Adrenal gland (tissue), 12 donors: ENCODE measurements around the gene ANKS1A. TPM values are rescaled to one million over a fixed set of nuclear protein-coding genes. Genes with fewer than 3 reads are reported as not detected.

ENCODE experiments used
- DNase-seq, 7 donors: peaks; one replicate each; pipeline ENCODE4 v3.0.0-alpha.2; 2019 to 2020
- H3K27ac ChIP-seq, 5 donors: fragments of 200-600 bp; sonication (generic) in 4 of 5; 1 replicate in 3 of 5; 2 replicates in 2 of 5; pipeline versions ENCODE4 v1.5.1 to v1.8.0; 2016 to 2020; ENCODE audit warnings: mild to moderate bottlenecking in 1 of 5
- H3K27me3 ChIP-seq: fragments of 200-600 bp; 2 replicates; pipeline ENCODE4 v1.8.0; 2021
- H3K36me3 ChIP-seq, 2 donors: fragments of 200-600 bp; replicated peaks in 1 of 2; 1 replicate in 1 of 2; 2 replicates in 1 of 2; pipeline versions ENCODE4 v1.5.1 to v1.8.0; 2018 to 2022
- H3K4me1 ChIP-seq, 2 donors: fragments of 200-600 bp; replicated peaks in 1 of 2; 1 replicate in 1 of 2; 2 replicates in 1 of 2; pipeline versions ENCODE4 v1.5.1 to v1.8.0; 2018 to 2021
- H3K4me3 ChIP-seq, 4 donors: fragments of 200-600 bp; sonication (generic) in 3 of 4; one replicate each; pipeline ENCODE4 v1.5.1; 2016 to 2018
- H3K9me3 ChIP-seq, 3 donors: fragments of 200-600 bp; sonication (generic) in 1 of 3; replicated peaks in 1 of 3; 1 replicate in 2 of 3; 2 replicates in 1 of 3; pipeline versions ENCODE4 v1.5.1 to v1.8.0; 2016 to 2021
- CTCF ChIP-seq, 6 experiments: fragments of 450-650 bp in 4 of 6; fragments of 200-600 bp in 2 of 6; sonication (generic) in 1 of 6; IDR thresholded peaks; 1 replicate in 5 of 6; 2 replicates in 1 of 6; pipeline versions ENCODE4 v1.5.1 to v1.8.0; 2016 to 2021; ENCODE audit warnings: antibody characterized with exemption in 6 of 6, mild to moderate bottlenecking in 2 of 6, moderate library complexity in 1 of 6
- POLR2A ChIP-seq, 2 donors: fragments of 450-650 bp; IDR thresholded peaks; one replicate each; pipeline ENCODE4 v1.6.1; 2017; ENCODE audit warnings: antibody characterized with exemption in 2 of 2, mild to moderate bottlenecking in 2 of 2, moderate library complexity in 1 of 2
- WGBS, 4 donors: extraction: QIAGEN DNeasy Blood & Tissue Kit in 2 of 4; methylation state at CpG; one replicate each; pipeline versions ENCODE4 v1.1.5 to v1.1.7; 2013 to 2017; 5-methylcytosine and 5-hydroxymethylcytosine counted together
- intact Hi-C, 2 donors: fragments of 100-400 bp; cut with DNase I; formaldehyde crosslinking; loops; one replicate each; pipeline versions ENCODE4 v1.14.1 to v1.15.0; 2022 to 2023
- polyA plus RNA-seq, 3 donors: library from polyadenylated mRNA; stranded (reverse); fragments of 200-250 nt in 2 of 3; fragments of 350-450 nt in 1 of 3; fragmentation: Illumina TruSeq in 1 of 3; extraction: RNeasy Lipid Tissue Mini Kit (QIAGEN cat#74804) in 1 of 3; gene quantifications; one replicate each; pipeline ENCODE4 v1.2.3, GENCODE V29; 2013 to 2014
- total RNA-seq, 9 donors: library from RNA; depleted of rRNA in 4 of 9; stranded (reverse); fragments of >200 nt in 4 of 9; fragments of 120-200 nt in 1 of 9; fragmentation: NEBNext Ultra II Directional in 1 of 9; extraction: Animal tissue kit (Norgen Biotek cat#: 25700) in 1 of 9; gene quantifications; one replicate each; pipeline versions ENCODE4 v1.1.0 to v1.2.4, GENCODE V29; 2013 to 2023
- donor health status: healthy with polysubstance abuse.
- donor health status: Bipolar disorder and iron deficiency.
- donor health status: DM: yes; HTN: yes; CAD: no.
- donor health status: DM: no; HTN: no; CAD: no.
- donor health status: DM: no; HTN: no; CAD: no.
- donor health status: DM: yes; HTN: yes; CAD: no.

Gene ANKS1A
- total and polyA plus RNA-seq, 12 donors = 11.7 to 68.0 (median 42.4) TPM

GRCh38 chr6:34887753-34888513 lies 1.1 kb upstream of the ANKS1A start, which contains the start of gene TAF11:
Gene TAF11 (minus strand): TSS chr6:34888042. CDS start chr6:34887957, 85 bp downstream.
- H3K4me1 ChIP-seq = peaks cover 18 to 32% of the 10 kb centered on the region in 2 donors

GRCh38 chr6:34888514-34888856 lies 570 bp upstream of the ANKS1A start:
- no peak for DNase-seq
- Histone ChIP-seq H3K27me3 (no peaks in the 10 kb centered on the region), H3K4me1 (peaks cover 18 to 38% of the 10 kb centered on the region in 2 donors), H3K9me3 (no peaks in the 10 kb centered on the region), H3K36me3 (no peaks in the 10 kb centered on the region), H3K4me3 (peak overlapping the region in 3 of 4 donors; percentile 90 to 96 (median 92)), H3K27ac (peak overlapping the region; percentile 76 to 95 (median 84))
- intact Hi-C loops = loop anchor here in 1 of 2 donors (10.0 kb wide), 1 partner anchor 46 kb away; no protein-coding TSS in a partner anchor
- 0 to 1% (median 0%) methylated on average over 5 of the region's 5 CpGs for whole genome bisulfite sequencing, 4 donors
- TF ChIP-seq CTCF (IDR thresholded peaks at IDR 0.05) = no peak
- TF ChIP-seq POLR2A (IDR thresholded peaks at IDR 0.05) = no peak

More at GRCh38 chr6:34887753-34888513, 1.1 kb upstream of the ANKS1A start, which contains the start of gene TAF11:
- Histone ChIP-seq H3K27me3 (no peaks in the 10 kb centered on the region), H3K9me3 (no peaks in the 10 kb centered on the region), H3K27ac (peak within 1 kb of the TSS; percentile 76 to 95 (median 84)), H3K36me3 (no peaks in the 10 kb centered on the region), H3K4me3 (peak within 1 kb of the TSS; percentile 90 to 96 (median 93))
- 0 to 1% (median 0%) methylated on average over 42 to 43 of the region's 43 CpGs for WGBS, 4 donors
- intact Hi-C loops = loop anchor here in 1 of 2 donors (10.0 kb wide), 1 partner anchor 47 kb away; no protein-coding TSS in a partner anchor
- DNase-seq = peak; percentile 93 to 98 (median 96)
- peak; percentile 73 to 92 for TF ChIP-seq POLR2A (IDR thresholded peaks at IDR 0.05)
- no peak for TF ChIP-seq CTCF (IDR thresholded peaks at IDR 0.05)

- H3K4me3 ChIP-seq = peak overlapping the region; percentile 5 to 92 (median 58)
- intact Hi-C loops = loop anchor here in 1 of 2 donors (10.0 kb wide), 1 partner anchor 64 kb away; no protein-coding TSS in a partner anchor
- 37 to 41% (median 39%) methylated on average over 7 of the region's 7 CpGs for WGBS, 4 donors
- no peaks in the 10 kb centered on the region for H3K27me3 ChIP-seq
- peaks cover 18 to 57% of the 10 kb centered on the region in 2 donors for H3K4me1 ChIP-seq
- peak overlapping the region in 4 of 5 donors; percentile 24 to 86 (median 66) for H3K27ac ChIP-seq
- no peak for DNase-seq
- TF ChIP-seq CTCF (IDR thresholded peaks at IDR 0.05) = no peak
- no peak for TF ChIP-seq POLR2A (IDR thresholded peaks at IDR 0.05)
- no peaks in the 10 kb centered on the region for H3K9me3 ChIP-seq
- no peaks in the 10 kb centered on the region for H3K36me3 ChIP-seq
These were observed 1.5 kb downstream of the ANKS1A start for GRCh38 chr6:34890533-34890925.

GRCh38 chr6:34891296-34891695 lies 2.2 kb downstream of the ANKS1A start:
- no peak for DNase-seq
- H3K36me3 ChIP-seq = no peaks in the 10 kb centered on the region
- no peaks in the 10 kb centered on the region for H3K27me3 ChIP-seq
- no peaks in the 10 kb centered on the region for H3K9me3 ChIP-seq
- peak overlapping the region in 2 of 5 donors; percentile 49 to 84 for H3K27ac ChIP-seq
- TF ChIP-seq POLR2A (IDR thresholded peaks at IDR 0.05) = no peak
- no peak for TF ChIP-seq CTCF (IDR thresholded peaks at IDR 0.05)
- H3K4me3 ChIP-seq = peak overlapping the region in 2 of 4 donors; percentile 90 to 92
- peaks cover 18 to 55% of the 10 kb centered on the region in 2 donors for H3K4me1 ChIP-seq
- WGBS, 4 donors = 64 to 94% (median 67%) methylated on average over 2 of the region's 2 CpGs
- intact Hi-C loops = loop anchor here in 1 of 2 donors (10.0 kb wide), 1 partner anchor 64 kb away; no protein-coding TSS in a partner anchor
